Left lobe of liver (tissue), 2 donors: ENCODE results near the gene SELENOI. TPM values are rescaled to one million over a fixed set of nuclear protein-coding genes. Genes with fewer than 3 reads are reported as not detected.
A peak's percentile ranks its signal among the peaks of the same experiment; 100 is the strongest.
"Not testable (repeated sequence)": the region's sequence is repeated elsewhere in the genome, so short reads cannot be mapped to it uniquely, and the experiment has no call there.

Experiments used
- ATAC-seq: fragments of 200-7000 bp; cut with Tn5 transposase; one replicate; pipeline ENCODE4 v1.9.1; 2020; ENCODE audit warnings: mild to moderate bottlenecking, moderate library complexity
- DNase-seq: peaks from one replicate; pipeline ENCODE4 v3.0.0-alpha.2; 2020; ENCODE audit warnings: low spot score
- total RNA-seq: library from RNA; stranded (reverse); gene quantifications from one replicate; pipeline ENCODE4 v1.2.1, GENCODE V29; 2021
- donor health status: DM: no; HTN: no; CAD: no; lungs with moderate emphysema.
- donor health status: DM: no; HTN: yes; CAD: no.

Gene SELENOI
- total RNA-seq, 1 donor from 2014 or later, result 26.4 TPM

GRCh38 chr2:26325851-26326250, 20.1 kb upstream of the SELENOI start:
- ATAC-seq (no peak), DNase-seq (no peak)

DNA sequence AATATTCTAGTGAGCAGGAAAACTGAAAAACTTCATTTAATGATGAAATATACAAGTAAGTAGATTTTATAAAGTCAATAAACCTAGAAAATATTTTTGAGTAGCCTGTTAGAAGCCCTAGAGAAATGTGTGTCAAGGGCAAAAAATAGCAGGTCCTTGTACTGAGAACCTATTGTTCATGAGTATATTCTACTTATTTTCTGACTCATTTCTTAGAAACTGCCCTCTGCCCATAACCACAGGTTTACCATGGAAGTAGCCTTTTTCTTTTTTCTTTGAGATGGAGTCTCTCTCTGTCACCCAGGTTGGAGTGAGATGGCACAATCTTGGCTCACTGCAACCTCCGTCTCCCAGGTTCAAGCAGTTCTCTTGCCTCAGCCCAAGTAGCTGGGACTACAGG, 19.4 kb upstream of the SELENOI start:
- no peak for ATAC-seq
- DNase-seq, result no peak

- DNase-seq (no peak), ATAC-seq (no peak)
These were observed 18.4 kb upstream of the SELENOI start for GRCh38 chr2:26327291-26328272.

GRCh38 chr2:26329083-26329482, 16.9 kb upstream of the SELENOI start:
- not testable (repeated sequence) for ATAC-seq

GRCh38 chr2:26330114-26330549, 15.8 kb upstream of the SELENOI start:
- DNase-seq (peak; percentile 86), ATAC-seq (peak; percentile 100)

More at GRCh38 chr2:26329083-26329482, 16.9 kb upstream of the SELENOI start:
- DNase-seq, result not testable (repeated sequence)

DNA sequence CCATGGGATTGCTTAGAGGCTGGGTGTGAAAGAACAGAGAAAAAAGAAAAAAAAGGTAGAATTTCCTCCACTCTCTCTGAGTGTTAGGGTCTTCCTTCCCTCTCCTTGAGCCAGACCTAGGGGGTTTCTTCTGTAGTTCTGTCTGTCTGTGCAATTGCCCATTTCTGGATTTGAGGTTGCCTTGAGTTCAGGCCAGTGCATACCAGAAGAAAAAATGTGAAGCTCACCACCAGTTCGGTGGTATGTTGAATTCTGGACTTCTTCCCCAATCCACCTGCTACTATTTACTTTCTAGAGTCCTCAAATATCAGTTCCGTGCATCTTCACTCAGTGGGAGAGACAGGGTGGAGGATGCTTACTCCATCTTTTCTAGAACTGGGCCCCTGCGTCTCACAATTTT, 15.3 kb upstream of the SELENOI start:
- no peak for ATAC-seq
- DNase-seq, result no peak

DNA sequence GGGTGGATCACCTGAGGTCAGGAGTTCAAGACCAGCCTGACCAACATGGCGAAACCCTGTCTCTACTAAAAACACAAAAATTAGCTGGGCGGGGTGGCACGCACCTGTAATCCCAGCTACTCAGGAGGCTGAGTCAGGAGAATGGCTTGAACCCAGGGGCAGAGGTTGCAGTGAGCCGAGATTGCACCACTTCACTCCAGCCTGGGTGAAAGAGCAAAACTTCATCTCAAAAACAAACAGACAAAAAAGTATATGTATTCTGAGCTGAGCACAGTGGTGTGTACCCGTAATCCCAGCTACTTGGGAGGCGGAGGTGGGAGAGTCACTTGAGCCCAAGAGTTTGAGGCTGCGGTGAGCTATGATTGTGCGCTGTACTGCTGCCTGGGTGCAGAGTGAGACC, 14.6 kb upstream of the SELENOI start:
- DNase-seq, ATAC-seq: not testable (repeated sequence)

GRCh38 chr2:26333293-26333692, 12.7 kb upstream of the SELENOI start:
- DNase-seq (no peak), ATAC-seq (no peak)

DNA sequence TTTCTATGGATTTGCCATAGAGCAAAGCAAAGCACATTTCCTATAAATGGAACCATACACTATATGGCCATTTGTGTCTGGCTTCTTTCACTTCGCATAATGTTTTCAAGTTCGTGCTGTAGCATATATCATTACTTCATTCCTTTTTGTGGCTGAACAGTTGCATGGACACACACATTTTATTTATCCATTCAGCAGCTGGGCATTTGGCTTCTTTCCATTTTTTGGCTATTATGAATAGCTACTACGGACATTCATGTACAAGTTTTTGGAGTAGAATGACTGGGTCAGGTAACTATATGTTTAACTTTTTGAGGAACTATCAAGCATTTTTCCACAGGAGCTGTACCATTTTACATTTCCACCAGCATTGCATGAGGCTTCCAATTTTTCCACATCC, 10.7 kb upstream of the SELENOI start:
- no peak for DNase-seq
- no peak for ATAC-seq

DNA sequence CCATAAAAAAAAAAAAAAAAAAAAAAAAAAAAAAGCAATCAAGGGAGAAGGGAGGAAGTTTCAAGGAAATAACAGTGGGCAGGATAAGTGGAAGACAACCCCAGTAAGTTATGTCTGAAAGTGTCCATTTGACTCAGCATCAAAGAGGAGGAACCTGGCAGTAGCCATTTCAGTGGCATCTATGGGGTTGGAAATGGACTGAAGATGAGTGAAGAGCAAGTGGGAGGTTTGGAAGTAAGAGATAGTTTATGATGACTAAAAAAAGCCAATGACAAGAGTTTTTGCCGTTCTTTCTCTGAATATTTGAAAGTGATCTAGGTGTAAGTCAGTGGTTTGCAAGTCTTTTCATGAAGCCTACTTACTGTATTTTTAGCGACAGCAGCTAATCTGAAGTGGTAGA, 9.2 kb upstream of the SELENOI start:
- DNase-seq, result no peak
- ATAC-seq, result no peak

DNA sequence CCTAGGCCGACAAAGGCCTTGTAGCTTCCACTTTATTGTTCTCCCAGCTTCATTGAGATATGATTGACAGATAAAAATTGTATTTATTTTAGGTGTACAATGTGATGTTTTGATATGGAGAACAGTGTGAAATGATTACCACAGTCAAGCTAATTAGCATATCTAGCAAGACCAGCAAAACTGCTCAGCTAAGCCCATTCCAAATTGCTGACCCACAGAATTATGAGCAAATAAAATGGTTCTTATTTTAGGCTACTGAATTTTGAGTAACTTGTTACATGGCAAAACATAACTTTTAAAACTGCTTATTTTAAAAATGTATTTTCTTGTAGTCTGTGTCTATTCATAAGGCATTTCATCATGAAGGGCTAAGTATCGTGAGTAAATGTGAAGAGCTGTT, 8.6 kb upstream of the SELENOI start:
- DNase-seq, result no peak
- no peak for ATAC-seq

DNA sequence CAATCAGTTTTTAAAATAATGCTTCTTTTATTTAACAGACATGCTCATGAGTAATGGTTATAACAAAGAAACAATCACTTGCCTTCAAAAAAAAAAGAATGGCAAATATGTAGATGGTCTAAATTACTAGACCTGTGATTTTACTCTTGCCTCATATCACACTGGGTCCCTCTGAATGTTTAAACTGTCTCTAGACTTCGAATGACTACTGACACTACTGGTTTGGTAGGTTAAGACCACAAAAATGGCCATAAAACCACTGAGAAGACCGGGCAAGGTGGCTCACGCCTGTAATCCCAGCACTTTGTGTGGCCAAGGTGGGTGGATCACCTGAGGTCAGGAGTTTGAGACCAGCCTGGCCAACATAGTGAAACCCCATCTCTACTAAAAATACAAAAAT, 5.1 kb upstream of the SELENOI start:
- DNase-seq (no peak), ATAC-seq (no peak)

GRCh38 chr2:26344581-26345282, 1.2 kb upstream of the SELENOI start:
- DNase-seq, result no peak
- ATAC-seq, result no peak

GRCh38 chr2:26345283-26345544, 729 bp upstream of the SELENOI start:
- ATAC-seq (no peak), DNase-seq (no peak)

DNA sequence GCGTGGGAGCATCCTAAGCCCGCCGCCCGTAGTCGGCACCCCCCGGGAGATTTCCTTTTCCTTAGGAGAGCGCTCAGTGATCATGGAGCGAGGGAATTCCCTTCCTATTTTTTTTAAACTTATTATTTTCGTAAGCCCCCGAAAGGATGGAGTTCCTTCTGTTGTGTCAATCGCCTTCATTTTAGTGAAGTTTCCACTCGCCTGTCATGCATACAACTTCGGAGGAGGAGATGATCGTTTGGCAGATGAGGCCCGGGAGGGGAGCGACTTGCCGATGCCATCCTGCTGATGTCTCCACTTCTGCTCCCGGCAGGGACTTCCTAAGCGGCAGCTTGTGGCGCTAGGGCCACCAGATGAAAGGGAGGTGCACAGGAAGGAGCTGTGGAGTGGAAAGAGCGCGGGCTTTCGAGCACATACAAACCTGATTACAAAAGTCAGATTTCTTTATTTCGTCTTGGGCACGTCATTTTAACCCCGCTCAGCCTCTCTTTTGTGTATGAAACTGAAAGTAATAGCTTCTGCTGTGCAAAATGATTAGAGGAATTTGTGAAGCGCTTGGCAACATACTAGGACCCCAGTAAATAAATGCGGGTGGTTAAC, 611 bp downstream of the SELENOI start, which contains the start of gene ADGRF3:
Gene ADGRF3, minus strand, starts transcription at position 336 of the 600 bp plus-strand sequence. CDS start 555 bp downstream, outside the sequence.
- ATAC-seq (peak; percentile 71), DNase-seq (peak; percentile 73)

GRCh38 chr2:26347286-26347865, 1.4 kb downstream of the SELENOI start:
- no peak for DNase-seq
- ATAC-seq, result no peak

- no peak for ATAC-seq
- no peak for DNase-seq
These were observed 3.7 kb downstream of the SELENOI start for GRCh38 chr2:26349690-26350089.

DNA sequence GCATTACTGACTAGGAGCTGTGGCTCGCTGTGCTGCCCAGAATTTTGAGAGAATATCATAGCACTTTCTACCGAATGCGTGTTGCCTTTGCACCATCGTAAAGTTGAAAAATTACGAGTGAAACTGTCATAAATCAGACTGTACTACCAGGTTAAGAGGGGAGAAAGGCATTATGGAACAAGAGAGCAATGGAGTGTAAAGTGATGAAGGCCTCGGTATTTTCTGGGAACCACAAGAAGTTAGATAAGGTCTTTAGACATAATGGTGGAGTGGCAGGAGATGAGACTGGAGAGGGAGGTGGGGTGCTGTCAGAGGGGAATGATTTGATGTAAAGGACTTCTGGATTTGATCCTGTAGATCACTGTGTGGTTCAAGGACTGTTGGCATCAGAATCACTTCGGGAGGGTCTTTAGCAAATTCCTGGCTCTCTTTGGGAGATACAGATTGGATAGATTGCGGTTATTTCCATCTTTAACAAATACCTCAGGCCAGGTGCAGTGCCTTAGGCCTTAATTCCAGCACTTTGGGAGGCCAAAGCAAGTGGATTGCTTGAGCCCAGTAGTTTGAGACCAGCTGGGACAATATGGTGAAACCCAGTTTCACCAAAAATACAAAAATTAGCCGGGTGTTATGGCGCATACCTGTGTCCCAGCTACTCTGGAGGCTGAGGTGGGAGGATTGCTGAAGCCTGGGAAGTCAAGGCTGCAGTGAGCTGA, 5.6 kb downstream of the SELENOI start:
- ATAC-seq (no peak), DNase-seq (no peak)

- DNase-seq (no peak), ATAC-seq (no peak)
These were observed 6.9 kb downstream of the SELENOI start for GRCh38 chr2:26352892-26353291.

GRCh38 chr2:26354469-26354868, 8.5 kb downstream of the SELENOI start:
- DNase-seq, ATAC-seq: not testable (repeated sequence)
